GM21717 (cell line): ENCODE data around the gene KLHDC8A.
"Not testable (repeated sequence)": the region's sequence is repeated elsewhere in the genome, so short reads cannot be mapped to it uniquely, and the experiment has no call there.

ENCODE experiments used
- ATAC-seq: cut with Tn5 transposase; IDR thresholded peaks from one replicate; pipeline ENCODE4 v1.9.1; 2021; ENCODE audit warnings: mild to moderate bottlenecking, moderate library complexity; ENCODE audit not compliant: unreplicated experiment

Gene KLHDC8A, protein sequence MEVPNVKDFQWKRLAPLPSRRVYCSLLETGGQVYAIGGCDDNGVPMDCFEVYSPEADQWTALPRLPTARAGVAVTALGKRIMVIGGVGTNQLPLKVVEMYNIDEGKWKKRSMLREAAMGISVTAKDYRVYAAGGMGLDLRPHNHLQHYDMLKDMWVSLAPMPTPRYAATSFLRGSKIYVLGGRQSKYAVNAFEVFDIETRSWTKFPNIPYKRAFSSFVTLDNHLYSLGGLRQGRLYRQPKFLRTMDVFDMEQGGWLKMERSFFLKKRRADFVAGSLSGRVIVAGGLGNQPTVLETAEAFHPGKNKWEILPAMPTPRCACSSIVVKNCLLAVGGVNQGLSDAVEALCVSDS

DNA sequence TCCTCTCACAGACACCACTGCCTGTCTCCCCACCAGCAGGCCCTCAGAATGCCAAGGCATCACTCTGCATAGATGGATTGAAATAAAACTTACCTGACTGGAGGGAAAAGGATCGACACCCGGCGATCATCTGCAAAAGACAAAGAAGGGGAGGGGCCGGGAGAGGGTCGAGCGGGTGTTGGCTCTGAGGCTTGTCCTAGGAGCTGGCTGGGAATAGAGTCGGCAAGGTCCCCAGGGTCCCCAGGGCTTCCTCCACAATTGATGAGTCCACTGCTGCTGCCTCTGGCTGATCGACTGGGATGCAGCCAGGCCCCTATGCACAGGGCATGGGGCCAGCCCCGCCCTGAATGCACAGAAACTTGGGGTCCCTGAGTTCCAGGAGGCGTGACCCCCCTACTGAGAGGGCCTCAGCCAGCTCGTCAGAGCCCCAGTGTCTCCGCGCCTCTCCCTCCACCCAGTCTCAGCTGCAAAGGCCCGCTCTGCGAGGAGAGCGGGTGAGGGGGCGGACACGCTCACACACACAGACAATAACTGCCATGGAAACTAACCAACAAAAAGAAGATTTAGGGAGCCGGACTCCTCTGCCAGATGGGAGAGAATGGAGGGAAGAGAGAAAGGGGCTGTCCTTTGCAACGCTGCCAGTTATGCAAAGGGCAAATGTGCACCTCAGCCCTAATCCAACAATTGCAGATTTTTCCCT lies at the start of gene KLHDC8A:
Gene KLHDC8A (minus strand): TSS at position 483 of the 700 bp plus-strand sequence. CDS start 13,318 bp downstream, outside the sequence.
- ATAC-seq = no peak

DNA sequence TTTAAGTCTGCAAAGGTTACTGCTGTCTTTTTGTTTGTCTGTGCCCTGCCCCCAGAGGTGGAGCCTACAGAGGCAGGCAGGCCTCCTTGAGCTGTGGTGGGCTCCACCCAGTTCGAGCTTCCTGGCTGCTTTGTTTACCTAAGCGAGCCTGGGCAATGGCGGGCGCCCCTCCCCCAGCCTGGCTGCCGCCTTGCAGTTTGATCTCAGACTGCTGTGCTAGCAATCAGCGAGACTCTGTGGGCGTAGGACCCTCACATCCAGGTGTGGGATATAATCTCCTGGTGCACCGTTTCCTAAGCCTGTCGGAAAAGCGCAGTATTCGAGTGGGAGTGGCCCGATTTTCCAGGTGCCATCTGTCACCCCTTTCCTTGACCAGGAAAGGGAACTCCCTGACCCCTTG lies 49.5 kb upstream of the KLHDC8A start:
- ATAC-seq = not testable (repeated sequence)

DNA sequence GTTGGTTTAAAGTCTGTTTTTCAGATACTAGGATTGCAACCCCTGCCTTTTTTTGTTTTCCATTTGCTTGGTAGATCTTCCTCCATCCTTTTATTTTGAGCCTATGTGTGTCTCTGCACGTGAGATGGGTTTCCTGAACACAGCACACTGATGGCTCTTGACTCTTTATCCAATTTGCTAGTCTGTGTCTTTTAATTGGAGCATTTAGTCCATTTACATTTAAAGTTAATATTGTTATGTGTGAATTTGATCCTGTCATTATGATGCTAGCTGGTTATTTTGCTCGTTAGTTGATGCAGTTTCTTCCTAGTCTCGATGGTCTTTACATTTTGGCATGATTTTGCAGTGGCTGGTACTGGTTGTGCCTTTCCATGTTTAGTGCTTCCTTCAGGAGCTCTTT lies 47.8 kb upstream of the KLHDC8A start:
- ATAC-seq = not testable (repeated sequence)

DNA sequence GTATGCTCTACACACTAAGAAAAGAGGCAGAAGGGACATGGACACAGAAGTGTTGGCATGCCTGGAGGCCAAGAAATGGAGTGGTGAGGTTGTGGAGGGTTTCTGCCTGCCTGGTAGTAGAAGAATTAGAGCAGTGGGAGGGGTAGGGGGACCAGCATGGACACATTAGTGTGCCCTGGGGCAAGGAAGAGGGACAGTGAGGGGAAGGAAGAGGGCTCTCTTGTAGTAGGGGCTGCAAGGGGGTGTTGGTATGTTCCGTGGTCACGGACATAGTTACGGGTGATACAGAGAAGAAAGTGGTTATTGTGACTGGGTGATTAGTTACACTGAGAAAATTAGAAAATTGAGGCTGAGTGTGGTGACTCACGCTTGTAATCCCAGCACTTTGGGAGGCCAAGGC lies 41.9 kb upstream of the KLHDC8A start:
- no peak for ATAC-seq

GRCh38 chr1:205396967-205397616 lies 40.4 kb upstream of the KLHDC8A start:
- no peak for ATAC-seq

DNA sequence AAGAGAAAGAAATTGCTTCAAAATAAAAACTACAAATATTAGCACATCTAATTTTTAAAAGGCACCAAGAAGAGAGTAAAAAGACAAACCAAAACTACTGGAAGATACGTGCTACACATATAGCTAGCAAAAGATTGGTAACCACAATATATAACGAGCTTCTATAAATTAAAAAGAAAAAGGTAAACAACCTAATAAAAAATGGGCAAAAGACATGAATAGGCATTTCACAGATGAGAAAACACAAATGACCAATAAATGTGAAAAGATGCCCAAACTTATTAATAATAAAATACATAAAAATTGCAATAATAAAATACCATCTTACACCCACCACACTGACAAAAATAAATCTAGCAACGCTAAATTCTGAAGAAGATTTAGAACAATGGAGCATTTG lies 38.9 kb upstream of the KLHDC8A start:
- ATAC-seq = no peak

DNA sequence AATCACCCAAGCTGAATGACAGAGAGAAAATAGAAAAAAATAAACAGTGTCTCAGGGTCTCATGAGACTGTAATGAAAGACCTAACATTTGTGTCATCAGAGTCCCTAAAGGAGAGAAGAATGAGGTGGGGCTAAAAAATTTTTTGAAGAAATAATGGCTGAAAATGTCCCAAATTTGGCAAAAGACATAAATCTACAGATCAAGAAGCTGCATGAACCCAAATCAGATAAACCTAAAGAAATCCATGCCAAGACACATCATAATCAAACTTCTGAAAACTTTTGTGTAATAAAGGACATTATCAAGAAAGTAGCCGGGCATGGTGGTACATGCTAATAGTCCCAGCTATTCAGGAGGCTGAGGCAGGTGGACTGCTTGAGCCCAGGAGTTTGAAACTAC lies 35.9 kb upstream of the KLHDC8A start:
- no peak for ATAC-seq

- no peak for ATAC-seq
These were observed 34.7 kb upstream of the KLHDC8A start for GRCh38 chr1:205391386-205391785.

- no peak for ATAC-seq
These were observed 31.1 kb upstream of the KLHDC8A start for GRCh38 chr1:205387845-205388244.

GRCh38 chr1:205382990-205383389 lies 26.3 kb upstream of the KLHDC8A start:
- not testable (repeated sequence) for ATAC-seq

GRCh38 chr1:205382561-205382960 lies 25.8 kb upstream of the KLHDC8A start:
- ATAC-seq = no peak

DNA sequence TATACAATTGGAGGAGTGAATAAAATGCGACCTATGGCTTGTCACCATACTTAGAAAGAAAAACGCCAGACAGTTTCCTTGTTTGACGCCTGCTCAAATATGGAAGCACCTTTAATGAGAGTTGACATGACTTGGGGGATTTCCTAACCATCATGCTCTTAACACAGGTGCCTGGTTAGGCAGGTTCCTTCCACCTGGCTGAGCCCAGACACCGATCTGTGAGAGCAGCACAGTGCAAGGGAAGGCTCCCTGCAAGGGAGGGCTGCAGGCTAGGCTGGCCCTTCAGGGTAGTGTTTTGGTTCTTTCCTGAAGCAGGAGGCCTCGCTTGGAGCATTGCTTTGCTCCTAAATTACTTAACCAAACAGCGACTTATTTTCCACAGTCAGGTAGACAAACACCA lies 24.6 kb upstream of the KLHDC8A start:
- no peak for ATAC-seq

- ATAC-seq = no peak
These were observed 24.2 kb upstream of the KLHDC8A start for GRCh38 chr1:205380882-205381281.

DNA sequence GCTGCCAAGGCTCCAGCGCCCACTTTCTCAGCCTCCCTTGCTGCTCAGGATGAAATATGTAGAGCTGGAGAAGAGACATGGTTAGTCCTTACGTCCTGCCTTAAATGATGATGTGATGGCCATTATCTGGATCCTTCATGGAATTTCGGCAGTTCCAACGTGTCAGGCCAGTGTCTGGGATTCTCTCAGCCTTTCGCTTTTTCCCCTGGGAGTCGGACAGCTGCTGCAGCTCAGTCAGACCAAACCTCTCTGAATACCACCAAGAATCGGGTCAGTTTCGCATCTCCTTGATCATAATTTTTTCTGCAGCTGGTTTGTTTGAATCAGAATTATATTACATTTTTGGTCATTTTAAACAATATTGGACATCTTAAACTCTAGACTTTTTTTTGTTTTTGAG lies 22.3 kb upstream of the KLHDC8A start:
- ATAC-seq = no peak

GRCh38 chr1:205377355-205377754 lies 20.6 kb upstream of the KLHDC8A start:
- no peak for ATAC-seq

DNA sequence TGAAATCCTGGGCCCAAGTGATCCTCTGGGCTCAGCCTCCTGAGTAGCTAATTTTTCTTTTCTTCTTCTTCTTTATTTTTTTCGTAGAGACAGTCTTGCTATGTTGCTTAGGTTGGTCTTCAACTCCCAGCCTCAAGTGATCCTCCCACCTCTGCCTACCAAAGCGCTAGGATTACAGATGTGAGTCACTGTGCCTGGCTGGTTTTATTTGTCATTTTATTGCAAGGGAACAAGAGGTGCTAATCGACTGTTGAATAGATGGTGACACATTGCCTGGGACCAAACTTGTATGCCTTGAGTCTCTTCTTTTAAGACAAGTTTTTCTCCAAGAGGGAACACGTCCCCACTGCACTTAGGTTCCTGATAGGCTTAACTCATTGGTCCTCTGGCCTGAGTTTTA lies 20.0 kb upstream of the KLHDC8A start:
- ATAC-seq = no peak

GRCh38 chr1:205375835-205376545 lies 19.3 kb upstream of the KLHDC8A start:
- no peak for ATAC-seq

DNA sequence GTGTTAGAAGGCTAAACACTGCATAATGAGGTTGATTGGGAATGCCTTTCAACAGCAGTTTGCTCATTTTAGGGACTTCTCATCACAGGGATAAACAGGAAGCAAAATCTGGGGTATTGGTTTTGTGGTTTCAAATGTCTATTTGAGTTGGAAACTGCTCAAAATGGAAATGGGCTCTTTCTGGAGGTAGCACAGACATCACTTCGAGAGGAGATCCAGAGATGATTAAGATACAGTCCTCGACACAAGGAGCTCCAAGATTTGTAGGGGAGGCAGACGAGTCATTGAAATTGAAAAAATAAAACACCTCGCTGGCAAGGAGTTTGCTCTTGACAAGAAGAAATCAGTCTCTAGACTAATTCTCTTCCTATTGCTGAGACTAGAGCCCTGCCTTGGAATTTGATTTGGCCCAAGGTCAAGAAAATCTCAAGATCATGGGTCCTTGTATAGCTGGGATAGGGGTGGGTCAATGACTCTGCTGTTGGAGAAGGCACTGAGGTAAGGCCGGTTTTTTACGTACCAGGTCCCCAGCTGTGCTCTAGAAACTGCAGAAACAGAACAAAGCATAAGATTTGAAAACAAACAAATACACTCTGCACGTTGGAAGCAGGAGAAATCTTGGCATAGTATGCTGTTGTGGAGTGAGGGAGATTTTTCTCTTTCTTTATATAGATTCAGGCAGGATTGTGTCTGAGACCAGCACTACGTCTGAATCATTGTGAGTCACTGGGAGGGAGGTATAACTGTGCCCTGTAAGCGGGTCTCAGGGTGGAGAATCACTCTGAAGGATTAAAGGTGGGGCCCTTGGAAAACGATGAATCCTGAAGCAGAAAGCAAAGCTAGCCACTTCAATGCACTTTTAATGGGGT lies 17.7 kb upstream of the KLHDC8A start:
- no peak for ATAC-seq

GRCh38 chr1:205373798-205374175 lies 17.1 kb upstream of the KLHDC8A start:
- ATAC-seq = no peak

DNA sequence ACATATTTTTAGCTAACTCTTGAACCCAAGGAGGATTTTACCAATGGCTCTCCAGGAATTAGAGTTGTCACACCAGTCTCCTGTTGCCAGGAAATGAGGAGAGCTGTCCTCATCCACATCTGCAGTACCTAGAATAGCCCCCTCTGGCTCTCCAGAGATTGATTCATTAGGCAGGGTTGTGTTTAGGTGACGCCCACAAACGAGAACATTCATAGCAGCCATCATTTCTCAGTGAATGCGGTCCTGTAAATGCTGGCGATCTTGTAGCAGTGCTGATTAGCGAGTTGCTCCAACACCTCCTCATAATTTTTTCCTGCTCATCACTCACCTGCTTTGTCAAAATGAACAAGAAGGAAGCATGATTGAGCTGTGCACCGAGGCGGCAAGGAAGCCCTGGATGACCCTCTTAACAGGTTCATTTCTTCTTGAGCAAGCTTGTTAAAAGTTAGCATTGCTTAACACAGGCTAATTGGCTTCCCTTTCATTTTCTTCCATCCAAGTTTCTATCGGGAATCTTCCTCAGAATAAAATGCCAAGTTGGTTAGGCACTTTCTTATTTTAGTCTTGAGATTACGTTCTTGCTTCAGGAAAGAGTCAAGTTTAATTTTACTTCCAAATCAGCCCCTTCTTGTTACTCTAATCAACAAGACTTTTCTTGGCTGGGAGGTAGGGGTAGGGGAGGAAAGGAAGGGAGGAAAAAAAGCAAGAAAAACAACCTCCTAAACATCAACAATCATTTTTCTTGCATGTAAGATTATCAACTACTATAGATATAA lies 16.5 kb upstream of the KLHDC8A start:
- ATAC-seq = no peak
